DOHH2 (cell line): Measurements from ENCODE around the gene ZIC4.

Experiments
- H3F3A ChIP-seq: fragments of 200-600 bp; sonication (generic), shearing (Covaris generic); 2 replicates; pipeline ENCODE4 v1.6.0; 2016; ENCODE audit warnings: antibody characterized with exemption, mild to moderate bottlenecking; ENCODE audit not compliant: control insufficient read depth, insufficient read depth
- H3K27ac ChIP-seq: fragments of 200-600 bp; sonication (generic); 2 replicates; pipeline ENCODE4 v1.5.1; 2014; ENCODE audit warnings: low read depth, mild to moderate bottlenecking, low read length, moderate library complexity
- H3K27me3 ChIP-seq: fragments of 200-600 bp; sonication (generic); 2 replicates; pipeline ENCODE4 v1.6.1; 2014; ENCODE audit warnings: mild to moderate bottlenecking, low read length, mixed read lengths; ENCODE audit not compliant: control insufficient read depth
- H3K36me3 ChIP-seq: fragments of 200-600 bp; sonication (generic); 2 replicates; pipeline ENCODE4 v1.6.1; 2014; ENCODE audit warnings: mild to moderate bottlenecking, low read length, moderate library complexity, mixed read lengths; ENCODE audit not compliant: control insufficient read depth
- H3K4me1 ChIP-seq: fragments of 200-600 bp; sonication (generic); 2 replicates; pipeline ENCODE4 v1.6.1; 2014; ENCODE audit warnings: mild to moderate bottlenecking, low read length, mixed read lengths; ENCODE audit not compliant: control insufficient read depth
- H3K4me2 ChIP-seq: fragments of 200-600 bp; sonication (generic); 2 replicates; pipeline ENCODE4 v1.6.0; 2014; ENCODE audit warnings: mild to moderate bottlenecking, low read length, moderate library complexity
- H3K4me3 ChIP-seq: fragments of 200-600 bp; sonication (generic); 2 replicates; pipeline ENCODE4 v1.5.1; 2014; ENCODE audit warnings: mild to moderate bottlenecking, low read length, mixed read lengths
- H3K79me2 ChIP-seq: fragments of 200-600 bp; sonication (generic); 2 replicates; pipeline ENCODE4 v1.6.1; 2014; ENCODE audit warnings: mild to moderate bottlenecking, low read length, mixed read lengths; ENCODE audit not compliant: control insufficient read depth
- H3K9me2 ChIP-seq: fragments of 200-600 bp; sonication (generic); replicated peaks from 2 replicates; pipeline ENCODE4 v1.6.1; 2014; ENCODE audit warnings: mild to moderate bottlenecking, low read length, mixed read lengths; ENCODE audit not compliant: control insufficient read depth
- H3K9me3 ChIP-seq: fragments of 200-600 bp; sonication (generic); 2 replicates; pipeline ENCODE4 v1.6.1; 2014; ENCODE audit warnings: antibody characterized with exemption, low read length, mixed read lengths; ENCODE audit not compliant: control insufficient read depth, insufficient read depth
- H4K20me1 ChIP-seq: fragments of 200-600 bp; sonication (generic); 2 replicates; pipeline ENCODE4 v1.6.0; 2014; ENCODE audit warnings: low read depth, mild to moderate bottlenecking, antibody characterized with exemption, low read length, moderate library complexity; ENCODE audit not compliant: control insufficient read depth, insufficient read depth
- EZH2phosphoT487 ChIP-seq: fragments of 200-600 bp; sonication (generic); IDR thresholded peaks from 2 replicates; pipeline ENCODE4 v1.6.1; 2017; ENCODE audit warnings: borderline replicate concordance, mild to moderate bottlenecking, antibody characterized with exemption, low read length, moderate library complexity, mixed read lengths
- TF ChIP-seq, protein P1 (sequence below): fragments of 200-600 bp; sonication (generic); IDR thresholded peaks from one replicate; pipeline ENCODE4 v1.5.1; 2014; ENCODE audit warnings: antibody characterized with exemption, mild to moderate bottlenecking, low read depth, low read length; ENCODE audit not compliant: poor library complexity, severe bottlenecking

The ZIC4 gene

GRCh38 chr3:147397875-147398812, 8.2 kb downstream of the ZIC4 start:
- H3K9me3 ChIP-seq: peaks cover 11% of the 10 kb centered on the region
- no peaks in the 10 kb centered on the region for H4K20me1 ChIP-seq
- H3K4me1 ChIP-seq: no peaks in the 10 kb centered on the region
- H3K27ac ChIP-seq: no peak overlapping the region
- H3K4me2 ChIP-seq: no peak overlapping the region
- H3F3A ChIP-seq: no peaks in the 10 kb centered on the region
- no peak for TF ChIP-seq EZH2phosphoT487
- TF ChIP-seq, protein P1, sequence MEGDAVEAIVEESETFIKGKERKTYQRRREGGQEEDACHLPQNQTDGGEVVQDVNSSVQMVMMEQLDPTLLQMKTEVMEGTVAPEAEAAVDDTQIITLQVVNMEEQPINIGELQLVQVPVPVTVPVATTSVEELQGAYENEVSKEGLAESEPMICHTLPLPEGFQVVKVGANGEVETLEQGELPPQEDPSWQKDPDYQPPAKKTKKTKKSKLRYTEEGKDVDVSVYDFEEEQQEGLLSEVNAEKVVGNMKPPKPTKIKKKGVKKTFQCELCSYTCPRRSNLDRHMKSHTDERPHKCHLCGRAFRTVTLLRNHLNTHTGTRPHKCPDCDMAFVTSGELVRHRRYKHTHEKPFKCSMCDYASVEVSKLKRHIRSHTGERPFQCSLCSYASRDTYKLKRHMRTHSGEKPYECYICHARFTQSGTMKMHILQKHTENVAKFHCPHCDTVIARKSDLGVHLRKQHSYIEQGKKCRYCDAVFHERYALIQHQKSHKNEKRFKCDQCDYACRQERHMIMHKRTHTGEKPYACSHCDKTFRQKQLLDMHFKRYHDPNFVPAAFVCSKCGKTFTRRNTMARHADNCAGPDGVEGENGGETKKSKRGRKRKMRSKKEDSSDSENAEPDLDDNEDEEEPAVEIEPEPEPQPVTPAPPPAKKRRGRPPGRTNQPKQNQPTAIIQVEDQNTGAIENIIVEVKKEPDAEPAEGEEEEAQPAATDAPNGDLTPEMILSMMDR: no peak
- no peaks in the 10 kb centered on the region for H3K27me3 ChIP-seq
- no peaks in the 10 kb centered on the region for H3K36me3 ChIP-seq
- no peaks in the 10 kb centered on the region for H3K79me2 ChIP-seq
- no peak overlapping the region for H3K4me3 ChIP-seq
- H3K9me2 ChIP-seq: no peaks in the 10 kb centered on the region

DNA sequence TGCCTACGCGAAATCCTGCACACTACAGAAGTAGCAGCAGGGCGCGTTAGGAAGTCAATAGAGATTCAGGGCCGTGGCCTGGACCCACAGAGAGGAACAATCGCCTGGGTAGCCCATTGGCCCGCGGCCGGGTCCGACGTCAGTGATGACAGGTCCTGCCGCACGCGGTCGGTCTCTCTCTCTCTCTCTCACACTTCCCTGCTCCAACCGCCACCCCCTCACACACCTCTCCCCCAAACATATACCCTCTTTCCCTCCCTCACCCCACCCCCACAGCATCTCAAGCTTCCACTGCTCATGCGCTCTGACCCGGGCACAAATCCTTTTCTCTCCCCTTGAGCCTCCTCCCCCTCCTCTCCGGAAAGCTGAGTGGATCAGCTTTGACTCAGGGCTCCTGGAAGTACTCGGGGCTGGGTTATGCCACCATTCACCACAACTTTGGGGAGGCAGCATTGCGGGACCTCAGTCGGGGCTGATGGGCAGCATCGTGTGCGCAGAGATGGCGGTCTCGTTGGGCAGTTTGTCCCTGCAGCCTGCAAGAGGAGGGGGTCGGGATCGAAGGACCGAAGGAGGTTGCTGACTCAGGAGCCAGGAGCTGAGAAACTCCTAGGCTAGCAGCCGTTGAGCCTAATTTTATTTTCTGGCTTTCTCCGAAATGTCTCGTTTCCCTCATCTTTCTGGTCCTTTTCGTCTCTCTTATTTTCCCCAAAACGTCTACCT, 9.0 kb downstream of the ZIC4 start:
- H3K79me2 ChIP-seq: no peaks in the 10 kb centered on the region
- no peaks in the 10 kb centered on the region for H3K4me1 ChIP-seq
- H3K27me3 ChIP-seq: no peaks in the 10 kb centered on the region
- H3K27ac ChIP-seq: no peak overlapping the region
- TF ChIP-seq EZH2phosphoT487: no peak
- TF ChIP-seq, protein P1: no peak
- peaks cover 11% of the 10 kb centered on the region for H3K9me3 ChIP-seq
- H3K4me3 ChIP-seq: no peak overlapping the region
- H3K9me2 ChIP-seq: no peaks in the 10 kb centered on the region
- H3F3A ChIP-seq: no peaks in the 10 kb centered on the region
- H3K36me3 ChIP-seq: no peaks in the 10 kb centered on the region
- no peaks in the 10 kb centered on the region for H4K20me1 ChIP-seq
- H3K4me2 ChIP-seq: no peak overlapping the region

- peaks cover 11% of the 10 kb centered on the region for H3K9me3 ChIP-seq
- H4K20me1 ChIP-seq: no peaks in the 10 kb centered on the region
- no peak overlapping the region for H3K27ac ChIP-seq
- TF ChIP-seq, protein P1: no peak
- no peak for TF ChIP-seq EZH2phosphoT487
- no peaks in the 10 kb centered on the region for H3K27me3 ChIP-seq
- no peaks in the 10 kb centered on the region for H3K4me1 ChIP-seq
- no peaks in the 10 kb centered on the region for H3K79me2 ChIP-seq
- no peak overlapping the region for H3K4me3 ChIP-seq
- H3F3A ChIP-seq: no peaks in the 10 kb centered on the region
- H3K9me2 ChIP-seq: no peaks in the 10 kb centered on the region
- no peaks in the 10 kb centered on the region for H3K36me3 ChIP-seq
- no peak overlapping the region for H3K4me2 ChIP-seq
Measured at GRCh38 chr3:147396712-147397046, 9.7 kb downstream of the ZIC4 start.
